Gastroesophageal sphincter (tissue), 4 donors: ENCODE measurements around the gene WDR38. TPM values are rescaled to one million over a fixed set of nuclear protein-coding genes. Genes with fewer than 3 reads are reported as not detected.

Experiments
- ATAC-seq: fragments of 150-250 bp; one replicate; pipeline ENCODE4 v1.9.1; 2016; ENCODE audit warnings: mild to moderate bottlenecking, moderate library complexity
- H3K27ac ChIP-seq, 4 donors: fragments of 200-600 bp; sonication (generic) in 3 of 4; 1 replicate in 3 of 4; 2 replicates in 1 of 4; pipeline ENCODE4 v1.5.1; 2016 to 2019
- H3K27me3 ChIP-seq: fragments of 200-600 bp; sonication (generic); one replicate; pipeline ENCODE4 v1.5.1; 2019
- H3K36me3 ChIP-seq, 2 donors: fragments of 200-600 bp; sonication (generic); one replicate each; pipeline ENCODE4 v1.5.1; 2019; ENCODE audit warnings: control low read depth in 1 of 2
- H3K4me1 ChIP-seq, 3 donors: fragments of 200-600 bp; sonication (generic); 1 replicate in 2 of 3; 2 replicates in 1 of 3; pipeline ENCODE4 v1.5.1; 2016 to 2019; ENCODE audit warnings: control low read depth in 2 of 3
- H3K4me3 ChIP-seq, 2 donors: fragments of 200-600 bp; sonication (generic); one replicate each; pipeline ENCODE4 v1.5.1; 2019; ENCODE audit warnings: mild to moderate bottlenecking in 1 of 2, moderate library complexity in 1 of 2
- H3K9me3 ChIP-seq, 3 donors: fragments of 200-600 bp; sonication (generic); one replicate each; pipeline ENCODE4 v1.5.1; 2017 to 2019; ENCODE audit warnings: control low read depth in 2 of 3
- EP300 ChIP-seq: sonication (generic); formaldehyde crosslinking; IDR thresholded peaks from one replicate; pipeline ENCODE4 v1.6.1; 2017; ENCODE audit warnings: antibody characterized with exemption, mild to moderate bottlenecking
- POLR2A ChIP-seq, 2 donors: fragments of 450-650 bp; IDR thresholded peaks; one replicate each; pipeline ENCODE4 v1.6.1; 2017; ENCODE audit warnings: antibody characterized with exemption in 2 of 2, mild to moderate bottlenecking in 2 of 2, moderate library complexity in 1 of 2
- POLR2AphosphoS5 ChIP-seq: sonication (generic); formaldehyde crosslinking; IDR thresholded peaks from one replicate; pipeline ENCODE4 v1.6.1; 2017; ENCODE audit warnings: antibody characterized with exemption
- WGBS, 2 donors: methylation state at CpG; one replicate each; pipeline ENCODE4 v1.1.5; 2018; ENCODE audit warnings: low coverage in 1 of 2; 5-methylcytosine and 5-hydroxymethylcytosine counted together
- total RNA-seq, 4 donors: library from RNA; depleted of rRNA; stranded (reverse); fragments of >200 nt; gene quantifications; one replicate each; pipeline ENCODE4 v1.1.0, GENCODE V29; 2016
- TF ChIP-seq, protein P1 (sequence below), 4 experiments: fragments of 200-600 bp in 2 of 4; fragments of 450-650 bp in 2 of 4; sonication (generic) in 1 of 4; IDR thresholded peaks; one replicate each; pipeline ENCODE4 v1.5.1; 2017 to 2019; ENCODE audit warnings: antibody characterized with exemption in 4 of 4, mild to moderate bottlenecking in 2 of 4, moderate library complexity in 2 of 4

The WDR38 gene
- total RNA-seq, 4 donors from 2014 or later = not detected

DNA sequence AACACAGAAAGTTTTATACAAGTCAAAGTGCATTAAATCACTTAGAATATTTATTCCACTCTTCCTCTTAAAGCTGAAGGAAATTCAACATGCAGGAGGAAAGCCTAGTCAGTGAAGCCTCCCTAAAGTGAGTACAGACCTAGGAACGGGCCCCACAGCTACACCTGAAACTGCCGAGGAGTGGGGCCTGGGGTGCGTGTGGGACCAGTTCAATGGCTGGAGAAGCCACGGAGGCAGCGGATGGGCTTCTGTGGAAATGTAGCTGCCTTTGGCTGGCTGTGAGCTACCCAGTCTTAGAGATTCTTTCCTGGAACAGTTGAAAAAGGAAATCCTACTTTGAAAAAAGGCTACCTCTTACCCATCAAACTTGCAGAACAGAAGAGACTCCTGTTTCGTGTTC lies 25.3 kb downstream of the WDR38 start:
- WGBS, 2 donors = 68 to 70% methylated on average over 2 to 5 of the region's 6 CpGs
- Histone ChIP-seq H3K36me3 (peaks cover 0 to 99% of the 10 kb centered on the region in 2 donors), H3K27ac (no peak overlapping the region), H3K4me1 (peaks cover 0 to 8% (median 0%) of the 10 kb centered on the region in 3 donors), H3K9me3 (no peaks in the 10 kb centered on the region), H3K4me3 (no peak overlapping the region), H3K27me3 (no peaks in the 10 kb centered on the region)
- TF ChIP-seq POLR2AphosphoS5 (no peak), EP300 (no peak), POLR2A (IDR thresholded peaks at IDR 0.05) (no peak)
- TF ChIP-seq, protein P1, sequence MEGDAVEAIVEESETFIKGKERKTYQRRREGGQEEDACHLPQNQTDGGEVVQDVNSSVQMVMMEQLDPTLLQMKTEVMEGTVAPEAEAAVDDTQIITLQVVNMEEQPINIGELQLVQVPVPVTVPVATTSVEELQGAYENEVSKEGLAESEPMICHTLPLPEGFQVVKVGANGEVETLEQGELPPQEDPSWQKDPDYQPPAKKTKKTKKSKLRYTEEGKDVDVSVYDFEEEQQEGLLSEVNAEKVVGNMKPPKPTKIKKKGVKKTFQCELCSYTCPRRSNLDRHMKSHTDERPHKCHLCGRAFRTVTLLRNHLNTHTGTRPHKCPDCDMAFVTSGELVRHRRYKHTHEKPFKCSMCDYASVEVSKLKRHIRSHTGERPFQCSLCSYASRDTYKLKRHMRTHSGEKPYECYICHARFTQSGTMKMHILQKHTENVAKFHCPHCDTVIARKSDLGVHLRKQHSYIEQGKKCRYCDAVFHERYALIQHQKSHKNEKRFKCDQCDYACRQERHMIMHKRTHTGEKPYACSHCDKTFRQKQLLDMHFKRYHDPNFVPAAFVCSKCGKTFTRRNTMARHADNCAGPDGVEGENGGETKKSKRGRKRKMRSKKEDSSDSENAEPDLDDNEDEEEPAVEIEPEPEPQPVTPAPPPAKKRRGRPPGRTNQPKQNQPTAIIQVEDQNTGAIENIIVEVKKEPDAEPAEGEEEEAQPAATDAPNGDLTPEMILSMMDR (IDR thresholded peaks at IDR 0.05) = no peak
- no peak for ATAC-seq

DNA sequence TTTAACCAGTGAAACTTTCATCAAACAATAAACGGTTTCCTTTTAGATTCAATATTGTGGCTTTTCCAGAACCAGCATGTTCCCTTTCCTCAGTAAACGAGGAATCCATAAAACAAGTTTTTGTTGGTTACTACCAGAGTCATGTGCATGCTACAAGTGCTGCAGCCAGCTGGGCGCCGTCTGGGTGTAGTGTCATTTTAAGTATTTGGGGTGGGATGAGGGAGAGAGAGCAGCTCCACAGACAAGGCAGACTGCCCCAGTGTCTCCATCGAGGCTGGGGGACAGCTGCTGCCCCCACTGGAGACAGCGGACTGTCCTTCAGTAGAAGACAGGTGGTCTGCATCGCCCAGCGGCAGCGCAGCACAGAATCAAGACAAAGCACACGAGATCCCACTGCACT lies 26.0 kb downstream of the WDR38 start:
- TF ChIP-seq EP300 (no peak), POLR2A (IDR thresholded peaks at IDR 0.05) (no peak), POLR2AphosphoS5 (no peak)
- TF ChIP-seq, protein P1 (IDR thresholded peaks at IDR 0.05) = no peak
- Histone ChIP-seq H3K9me3 (no peaks in the 10 kb centered on the region), H3K4me1 (peaks cover 0 to 1% (median 0%) of the 10 kb centered on the region in 3 donors), H3K4me3 (no peak overlapping the region), H3K27ac (no peak overlapping the region), H3K27me3 (no peaks in the 10 kb centered on the region), H3K36me3 (peaks cover 0 to 99% of the 10 kb centered on the region in 2 donors)
- WGBS, 2 donors = 54 to 65% methylated on average over 4 to 10 of the region's 10 CpGs
- ATAC-seq = no peak

DNA sequence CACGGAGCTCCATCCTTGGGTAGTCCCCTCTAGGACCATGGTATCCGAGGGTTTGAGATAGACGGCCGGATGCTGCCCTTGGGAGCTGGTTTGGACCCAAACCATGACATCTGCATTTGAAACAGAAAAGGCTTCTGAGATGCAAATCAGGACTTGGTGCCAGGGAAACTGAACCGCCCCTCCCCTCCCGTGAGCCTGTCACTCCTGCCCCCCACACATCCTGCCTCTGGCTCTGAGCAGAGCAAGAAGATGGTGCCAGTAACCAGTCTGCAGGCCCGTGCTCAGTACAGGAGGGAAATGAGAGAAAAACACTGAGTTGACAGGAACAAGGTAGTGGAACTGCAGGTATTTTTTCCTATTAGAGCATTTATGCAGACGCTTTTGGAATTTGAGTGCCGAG lies 27.2 kb downstream of the WDR38 start:
- ATAC-seq = no peak
- H3K27me3 ChIP-seq = no peaks in the 10 kb centered on the region
- TF ChIP-seq POLR2A (IDR thresholded peaks at IDR 0.05) (no peak), POLR2AphosphoS5 (no peak), EP300 (no peak)
- TF ChIP-seq, protein P1 (IDR thresholded peaks at IDR 0.05) = no peak
- no peak overlapping the region for H3K27ac ChIP-seq
- no peaks in the 10 kb centered on the region for H3K9me3 ChIP-seq
- H3K4me1 ChIP-seq = no peaks in the 10 kb centered on the region
- peaks cover 0 to 99% of the 10 kb centered on the region in 2 donors for H3K36me3 ChIP-seq
- no peak overlapping the region for H3K4me3 ChIP-seq
- 45 to 63% methylated on average over 3 to 4 of the region's 9 CpGs for WGBS, 2 donors

DNA sequence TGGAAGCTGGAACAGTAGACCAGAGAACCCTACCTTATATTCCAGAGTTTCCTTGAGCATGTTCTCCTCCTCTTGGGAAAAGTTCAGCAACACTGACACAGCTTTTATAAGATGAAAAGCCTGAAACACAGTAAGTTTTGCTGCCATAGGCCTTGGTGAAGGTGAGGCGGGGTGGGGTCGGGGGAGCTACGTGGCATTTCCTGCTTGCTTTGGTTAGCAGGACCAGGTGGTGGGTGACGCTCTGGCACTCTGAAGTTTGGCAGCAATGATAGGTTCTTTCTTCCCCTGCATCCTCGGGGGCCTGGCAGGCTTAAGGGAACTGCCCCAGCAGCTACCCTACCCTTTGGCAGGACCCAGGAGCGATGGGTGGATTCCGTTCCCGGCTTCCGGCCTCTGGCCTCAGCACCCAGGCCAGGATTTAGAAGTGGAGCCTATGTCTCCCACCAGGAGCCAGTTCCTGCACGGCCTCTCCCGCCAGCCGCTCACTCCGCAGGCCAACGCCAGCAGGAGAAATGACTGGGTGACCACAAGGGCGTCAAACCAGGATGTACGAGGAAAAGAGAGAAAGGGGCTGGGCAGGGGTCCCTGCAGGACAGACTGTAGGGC lies 28.0 kb downstream of the WDR38 start:
- Histone ChIP-seq H3K9me3 (no peaks in the 10 kb centered on the region), H3K36me3 (peaks cover 0 to 99% of the 10 kb centered on the region in 2 donors), H3K4me1 (no peaks in the 10 kb centered on the region), H3K4me3 (no peak overlapping the region), H3K27ac (no peak overlapping the region), H3K27me3 (no peaks in the 10 kb centered on the region)
- no peak for ATAC-seq
- TF ChIP-seq POLR2AphosphoS5 (no peak), POLR2A (IDR thresholded peaks at IDR 0.05) (no peak), EP300 (no peak)
- TF ChIP-seq, protein P1 (IDR thresholded peaks at IDR 0.05) = no peak
- WGBS, 2 donors = no CpG with 5 or more reads among the region's 16 CpGs

DNA sequence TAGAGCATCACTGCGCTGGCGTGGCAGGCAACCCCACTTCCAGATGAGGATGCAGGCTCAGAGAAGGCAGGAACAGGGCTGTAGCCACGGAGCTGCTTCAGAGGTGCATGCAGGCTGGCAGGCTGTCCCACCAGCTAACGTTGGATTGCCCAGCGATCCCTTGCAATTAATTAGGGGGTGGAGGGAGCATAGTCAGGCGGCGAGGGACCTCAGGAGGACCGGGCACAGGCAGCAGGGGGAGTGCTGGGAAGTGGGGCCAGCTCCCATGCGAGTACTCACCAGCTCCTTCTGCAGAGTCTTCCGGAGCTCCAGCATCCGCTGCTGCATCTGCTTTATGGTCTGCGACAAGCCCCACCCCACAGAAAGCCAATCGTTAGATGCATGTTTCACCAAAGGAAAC lies 29.0 kb downstream of the WDR38 start:
- ATAC-seq = no peak
- Histone ChIP-seq H3K4me3 (no peak overlapping the region), H3K9me3 (no peaks in the 10 kb centered on the region), H3K4me1 (no peaks in the 10 kb centered on the region), H3K27me3 (no peaks in the 10 kb centered on the region), H3K27ac (no peak overlapping the region), H3K36me3 (peaks cover 0 to 99% of the 10 kb centered on the region in 2 donors)
- TF ChIP-seq POLR2AphosphoS5 (no peak), POLR2A (IDR thresholded peaks at IDR 0.05) (no peak), EP300 (no peak)
- TF ChIP-seq, protein P1 (IDR thresholded peaks at IDR 0.05) = no peak
- WGBS, 2 donors = 47 to 70% methylated on average over 3 to 4 of the region's 13 CpGs
